Anterior cingulate cortex (tissue), 58 donors: ENCODE data around the gene HOXB13.

Experiments
- DNase-seq, 58 donors: peaks; one replicate each; lab custom pipeline; 2025; lab: John Stamatoyannopoulos, UW

HOXB13 gene

DNA sequence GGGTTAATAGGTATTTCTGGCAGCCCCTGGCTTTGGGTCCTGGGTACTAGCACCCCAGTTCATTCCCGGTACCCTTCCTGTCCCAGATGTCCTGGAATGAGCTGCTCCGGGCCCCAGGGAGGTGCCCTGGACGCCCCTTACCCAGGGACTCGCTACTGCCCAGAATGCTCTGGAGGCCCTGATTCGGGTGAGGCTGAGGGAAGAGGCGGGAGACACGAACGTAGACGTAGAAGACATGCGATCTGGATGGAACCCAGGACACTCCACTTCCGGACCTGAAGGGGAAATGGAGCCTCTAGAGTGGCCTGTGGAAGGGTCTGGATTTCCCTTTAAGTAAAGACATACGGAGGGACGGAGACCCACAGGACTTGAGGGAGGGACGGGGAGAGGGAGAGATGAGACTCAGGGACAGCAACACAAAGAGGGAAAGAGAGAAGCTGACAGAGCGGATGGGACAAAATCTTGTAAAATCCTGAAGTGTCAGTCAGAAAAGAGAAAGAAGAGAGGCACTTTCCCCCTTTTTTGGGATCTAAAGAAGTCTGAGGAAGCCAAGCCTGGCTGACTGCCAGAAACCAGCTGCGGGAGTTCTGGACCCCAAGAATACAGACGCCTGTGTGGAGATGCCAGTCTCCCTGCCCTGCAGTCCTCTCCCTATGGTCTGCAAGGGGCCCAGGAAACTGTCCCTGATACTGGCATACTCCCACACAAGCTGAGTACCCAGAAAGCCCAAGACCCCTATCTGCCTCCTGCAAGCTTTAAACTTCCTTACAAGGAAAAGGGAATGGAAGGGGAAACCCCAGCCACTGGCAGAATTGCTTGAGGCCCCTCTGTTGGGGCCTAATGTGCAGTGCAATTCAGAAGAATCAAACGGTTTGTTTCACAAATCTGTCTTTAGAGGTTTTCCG is 1.0 kb upstream of the HOXB13 start:
- DNase-seq = no peak

DNA sequence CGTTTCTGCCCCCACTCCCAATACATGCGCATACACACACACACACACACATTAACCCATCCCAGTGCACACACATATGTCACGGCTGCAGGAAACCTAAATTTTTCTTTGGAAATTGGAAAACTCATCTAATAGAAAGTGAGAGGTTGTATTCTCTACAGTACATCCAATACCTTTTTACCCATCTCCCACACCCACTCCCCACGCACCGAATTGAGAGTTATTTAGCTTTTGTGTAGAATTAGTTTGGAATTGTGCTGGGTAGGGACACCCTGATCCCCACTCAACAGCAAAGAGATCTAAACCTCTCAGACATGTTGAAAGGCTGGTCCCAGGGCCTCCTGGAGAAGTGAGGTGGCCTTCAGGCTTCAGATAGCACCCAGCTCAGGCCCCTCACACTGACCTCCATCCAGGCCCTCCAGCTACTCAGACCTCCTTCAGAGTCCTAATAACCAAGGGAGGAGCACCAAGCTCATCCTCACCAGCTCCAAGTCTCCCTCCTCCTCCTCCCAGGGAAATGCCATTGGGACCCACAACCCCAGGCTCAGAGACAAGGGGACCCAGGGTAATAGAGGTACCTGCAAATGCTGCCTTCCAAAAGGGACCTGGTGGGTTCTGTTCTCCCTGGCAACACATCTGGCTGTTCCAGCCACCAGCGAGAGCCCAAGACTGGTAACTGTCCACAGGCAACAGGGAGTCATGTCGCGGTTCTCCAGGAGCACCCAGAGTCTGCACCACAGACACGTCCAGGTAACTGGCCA is 955 bp downstream of the HOXB13 start:
- DNase-seq = no peak

DNA sequence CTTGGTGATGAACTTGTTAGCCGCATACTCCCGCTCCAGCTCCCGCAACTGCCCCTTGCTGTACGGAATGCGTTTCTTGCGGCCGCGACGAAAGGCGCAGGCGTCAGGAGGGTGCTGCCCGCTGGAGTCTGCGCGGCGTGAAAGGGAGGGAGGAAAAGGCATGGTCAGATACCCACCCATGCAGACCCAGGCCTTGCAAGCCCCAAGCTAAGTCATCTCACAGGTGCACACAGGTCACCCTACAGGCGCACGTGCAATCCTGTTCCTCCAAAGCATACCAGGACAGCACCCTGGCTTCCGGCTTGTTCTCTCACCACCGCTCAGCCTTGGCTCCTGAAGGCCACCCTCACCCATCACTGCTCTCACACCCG is 1.6 kb downstream of the HOXB13 start:
- DNase-seq = no peak

DNA sequence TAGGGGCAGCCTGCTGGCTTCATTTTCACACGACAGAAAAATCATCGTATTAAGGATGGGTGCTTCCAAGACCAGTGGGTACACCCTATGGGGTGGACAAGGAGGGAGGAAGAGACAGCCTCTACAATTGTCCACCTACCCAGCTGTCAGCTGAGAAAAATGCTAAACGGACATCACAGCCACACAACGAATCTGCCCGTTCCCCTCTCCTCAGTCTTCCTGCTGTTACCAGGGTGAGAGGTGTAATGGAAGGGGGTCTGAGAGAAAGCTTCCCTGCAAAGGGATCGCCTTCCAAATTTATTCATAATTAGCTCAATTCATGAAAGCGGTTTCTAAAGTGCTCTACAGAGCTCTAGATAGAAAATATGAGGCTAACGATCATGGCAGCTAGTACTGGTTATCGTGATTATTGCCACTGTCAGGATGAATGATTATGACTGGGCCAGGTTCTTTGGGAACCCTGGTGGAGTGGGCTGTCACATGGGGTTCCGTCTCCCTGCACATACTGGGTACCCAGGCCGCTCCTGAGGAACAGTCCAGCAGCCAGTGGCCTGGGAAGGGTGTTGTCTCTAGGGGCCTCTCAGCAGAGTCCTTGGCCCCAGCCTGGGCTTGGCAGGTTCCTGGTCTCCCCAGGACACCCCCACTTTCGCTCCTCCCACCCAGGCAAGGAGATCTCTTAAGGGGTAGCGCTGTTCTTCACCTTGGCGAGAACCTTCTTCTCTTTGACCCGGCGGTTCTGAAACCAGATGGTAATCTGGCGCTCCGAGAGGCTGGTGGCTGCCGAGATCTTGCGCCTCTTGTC is 2.2 kb downstream of the HOXB13 start:
- no peak for DNase-seq

DNA sequence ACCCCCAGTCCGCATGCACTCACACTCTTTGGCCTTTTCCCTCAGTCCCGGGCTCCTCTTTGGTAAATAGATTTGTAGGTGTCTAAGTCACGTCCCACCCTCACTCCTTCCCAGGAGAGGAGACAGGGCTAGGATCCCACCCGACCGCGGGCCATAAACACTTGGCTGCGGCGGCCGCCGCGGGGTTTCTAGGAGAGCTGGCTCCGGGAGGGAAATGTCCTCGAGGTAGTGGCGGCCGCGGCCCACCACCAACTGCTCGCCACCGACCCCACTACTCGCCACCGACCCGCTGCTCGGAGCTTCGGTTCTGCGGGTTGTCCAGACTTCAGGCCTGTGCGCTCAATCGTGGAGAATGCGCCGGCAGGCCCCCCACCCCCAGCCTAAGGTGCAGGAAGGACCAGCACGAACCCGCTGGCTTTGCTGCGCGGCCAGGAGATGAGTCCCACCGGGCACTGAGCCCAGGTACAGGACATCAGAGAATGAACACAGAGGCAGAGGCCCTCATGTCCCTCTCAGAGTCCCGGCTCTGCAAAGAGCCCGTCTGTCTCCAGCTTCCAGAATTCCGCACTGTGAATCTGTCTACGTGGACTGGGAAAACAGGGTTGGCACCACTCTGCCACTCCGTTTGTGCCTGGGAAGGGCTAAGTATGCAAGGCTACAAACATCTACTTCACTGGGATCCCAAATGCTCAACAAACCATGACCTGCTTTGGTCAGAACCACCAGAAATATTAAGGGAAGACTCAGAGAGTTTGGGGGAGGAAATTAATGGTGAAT is 3.1 kb downstream of the HOXB13 start:
- no peak for DNase-seq

DNA sequence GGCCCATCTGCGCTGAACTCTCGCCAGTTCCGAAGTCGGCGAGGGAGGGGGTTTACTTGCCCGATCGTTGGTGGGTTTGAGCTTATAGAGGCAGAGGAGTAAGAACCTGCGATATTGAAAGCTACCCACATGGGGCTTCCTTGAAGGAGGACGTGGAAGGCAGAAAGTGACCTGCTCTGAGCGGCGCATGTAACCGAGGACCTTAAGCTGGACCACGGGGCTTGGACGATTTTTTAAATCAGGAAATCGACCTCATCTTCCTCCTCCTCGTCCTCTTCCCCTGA is 3.6 kb downstream of the HOXB13 start:
- DNase-seq = no peak

DNA sequence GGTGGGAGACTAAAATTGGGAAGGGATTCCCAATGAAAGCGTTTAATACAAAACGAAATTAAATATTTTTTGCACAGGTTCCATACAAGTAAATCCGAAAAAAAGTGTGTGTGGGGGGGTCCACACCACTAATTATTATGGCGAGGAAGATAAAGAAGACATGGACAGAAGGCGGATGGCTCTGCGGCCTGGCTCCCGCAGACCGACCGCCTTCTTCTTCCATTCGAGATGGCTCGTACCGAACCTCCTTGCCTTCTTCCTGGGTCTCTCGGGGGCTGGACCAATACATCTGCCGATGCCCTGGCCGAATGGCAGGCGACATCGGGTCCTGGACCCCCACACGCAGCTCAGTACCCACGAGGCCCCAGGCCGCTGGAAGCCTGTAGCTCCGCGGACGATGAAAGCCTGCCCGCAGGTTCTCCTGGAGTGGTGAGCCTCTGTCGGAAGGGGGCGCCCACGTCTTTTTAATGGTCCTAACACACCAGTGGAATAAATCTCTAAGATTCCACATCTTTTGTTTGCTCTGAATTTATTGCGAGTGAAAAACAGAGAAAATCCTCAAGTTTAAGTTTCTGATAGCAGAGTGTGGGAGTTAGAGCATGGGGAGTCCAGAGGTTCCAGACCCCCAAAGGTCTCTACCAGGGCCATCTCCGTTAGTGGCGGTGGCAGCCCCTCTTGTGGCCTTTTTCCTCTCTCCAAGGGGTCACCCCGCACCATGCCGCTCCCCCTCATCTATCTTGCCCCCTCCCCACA is 4.1 kb downstream of the HOXB13 start:
- DNase-seq = peak in 46 of 58 donors; percentile 1 to 73 (median 27)

DNA sequence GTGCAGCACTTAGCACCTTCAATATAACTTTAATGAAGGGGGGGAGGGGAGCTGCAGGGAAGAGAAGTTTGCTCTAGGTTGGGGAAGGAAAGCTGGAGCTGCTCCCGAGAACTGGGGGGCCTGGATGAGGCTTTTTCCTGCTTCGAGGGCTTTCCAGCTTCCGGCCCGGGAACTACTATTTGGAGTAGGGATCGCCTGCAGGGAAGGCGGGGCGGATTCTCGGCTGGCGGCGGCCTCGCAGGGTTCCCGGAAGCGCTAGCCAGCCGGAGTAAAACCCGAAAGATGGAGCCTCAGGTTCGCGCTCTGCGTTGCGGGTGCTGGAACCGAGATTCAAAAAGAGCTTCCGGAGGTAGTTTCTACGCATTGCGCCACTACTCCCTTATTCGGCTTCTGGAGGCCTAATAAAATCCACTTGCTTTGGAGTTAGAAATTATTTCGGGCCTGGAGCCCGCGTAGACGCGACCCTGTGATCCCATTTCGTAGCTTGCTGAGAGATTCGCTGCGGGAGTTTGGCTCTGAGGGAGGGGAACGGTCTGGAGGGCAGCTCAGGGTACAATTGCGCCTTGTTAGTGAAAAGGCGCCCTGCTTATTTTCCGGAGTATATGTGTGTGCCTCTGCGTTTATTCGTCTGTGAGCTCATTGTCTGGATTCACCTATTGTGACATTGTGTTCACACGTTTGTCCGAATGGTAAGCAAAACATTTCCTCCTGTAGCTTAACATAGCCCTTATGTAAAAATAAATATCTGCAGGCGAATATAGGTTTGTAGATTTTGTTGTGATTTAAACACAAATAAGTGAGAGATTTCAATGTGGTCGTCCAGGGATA is 4.9 kb downstream of the HOXB13 start:
- DNase-seq = no peak

DNA sequence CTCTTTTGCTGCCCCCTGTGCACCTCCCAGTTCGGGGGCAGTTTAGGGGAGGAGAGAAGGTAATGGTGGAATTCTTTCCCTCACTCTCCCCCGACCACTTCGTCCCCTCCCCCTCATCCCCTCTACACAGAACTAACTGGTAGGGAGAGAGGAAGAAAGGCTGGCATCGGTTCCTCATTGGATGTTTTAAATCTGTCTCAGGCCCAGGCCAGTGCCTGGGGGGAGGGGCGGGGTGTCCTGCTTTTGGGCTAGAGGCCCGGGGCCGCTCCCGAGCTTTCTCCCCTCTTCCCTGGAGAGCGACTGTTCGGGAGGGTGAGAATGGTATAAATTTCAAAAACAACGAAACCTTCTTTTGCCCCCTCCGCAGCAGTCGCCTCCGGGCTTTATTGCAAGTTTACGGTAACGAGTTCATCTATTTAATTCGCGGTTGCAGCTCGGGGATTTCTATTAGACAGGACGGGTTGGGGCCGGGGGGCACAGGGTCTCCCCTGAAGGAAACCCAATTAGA is 5.6 kb downstream of the HOXB13 start, which contains the start of gene PRAC2:
TSS of gene PRAC2 (plus strand) at position 271 of the 508 bp plus-strand sequence. CDS start 1,226 bp downstream, outside the sequence.
- DNase-seq = peak in 2 of 58 donors; percentile 2 to 5

DNA sequence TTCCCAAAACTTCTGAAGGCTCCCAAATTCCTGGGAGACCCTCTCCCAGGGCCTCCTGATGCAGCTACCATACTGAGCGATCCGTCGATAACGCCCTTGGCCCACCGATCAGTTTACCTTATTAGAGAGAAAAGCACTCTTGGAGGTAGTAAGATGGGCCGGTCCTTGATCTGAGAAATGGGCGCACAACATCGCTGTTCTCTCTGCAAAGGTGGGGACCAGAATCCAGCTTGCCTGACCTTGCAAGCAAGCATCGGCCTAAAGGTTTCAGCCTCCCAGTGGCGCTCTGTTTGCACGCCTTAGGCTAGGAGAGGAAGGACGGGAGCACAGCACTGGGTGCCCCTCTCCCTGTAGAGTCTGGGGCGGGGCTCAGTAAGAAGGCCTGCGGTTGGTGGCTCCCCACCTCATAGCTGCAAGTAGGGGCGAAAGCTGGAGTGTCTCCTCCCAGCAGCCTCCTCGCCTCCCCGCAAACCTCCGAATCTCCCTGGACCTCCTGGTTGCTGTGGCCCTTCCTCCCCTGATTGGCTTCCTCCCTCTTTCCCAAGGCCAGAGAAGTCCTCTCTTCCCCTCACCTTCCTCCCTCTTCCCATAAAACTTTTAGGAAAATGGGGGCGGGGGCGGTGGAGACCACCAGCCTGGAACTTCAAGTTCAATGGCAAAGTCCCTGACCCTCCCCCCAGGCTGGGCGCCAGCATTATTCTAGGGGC is 6.2 kb downstream of the HOXB13 start, which contains the start of gene PRAC1:
TSS of gene PRAC1 (minus strand) at position 318 of the 707 bp plus-strand sequence. CDS start at position 192, 126 bp downstream.
- DNase-seq = no peak

DNA sequence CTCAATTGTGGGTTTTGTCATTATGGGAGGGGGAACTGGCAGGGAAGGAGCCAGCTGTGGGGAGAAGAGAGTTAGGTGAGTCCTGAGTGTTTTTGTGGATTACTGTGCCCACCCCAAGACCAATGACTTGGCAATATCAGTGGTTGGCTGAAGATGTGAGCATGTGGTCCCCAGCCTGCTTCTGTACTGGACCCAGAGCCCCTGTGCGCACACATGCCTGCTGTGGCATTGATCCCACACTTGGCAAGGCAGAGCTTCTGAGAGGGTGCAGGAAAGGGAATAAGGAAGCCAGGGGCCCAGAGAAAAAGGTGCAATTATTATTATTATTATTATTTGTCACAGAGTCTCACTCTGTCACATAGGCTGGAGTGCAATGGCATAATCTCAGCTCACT is 7.5 kb downstream of the HOXB13 start:
- DNase-seq = no peak

DNA sequence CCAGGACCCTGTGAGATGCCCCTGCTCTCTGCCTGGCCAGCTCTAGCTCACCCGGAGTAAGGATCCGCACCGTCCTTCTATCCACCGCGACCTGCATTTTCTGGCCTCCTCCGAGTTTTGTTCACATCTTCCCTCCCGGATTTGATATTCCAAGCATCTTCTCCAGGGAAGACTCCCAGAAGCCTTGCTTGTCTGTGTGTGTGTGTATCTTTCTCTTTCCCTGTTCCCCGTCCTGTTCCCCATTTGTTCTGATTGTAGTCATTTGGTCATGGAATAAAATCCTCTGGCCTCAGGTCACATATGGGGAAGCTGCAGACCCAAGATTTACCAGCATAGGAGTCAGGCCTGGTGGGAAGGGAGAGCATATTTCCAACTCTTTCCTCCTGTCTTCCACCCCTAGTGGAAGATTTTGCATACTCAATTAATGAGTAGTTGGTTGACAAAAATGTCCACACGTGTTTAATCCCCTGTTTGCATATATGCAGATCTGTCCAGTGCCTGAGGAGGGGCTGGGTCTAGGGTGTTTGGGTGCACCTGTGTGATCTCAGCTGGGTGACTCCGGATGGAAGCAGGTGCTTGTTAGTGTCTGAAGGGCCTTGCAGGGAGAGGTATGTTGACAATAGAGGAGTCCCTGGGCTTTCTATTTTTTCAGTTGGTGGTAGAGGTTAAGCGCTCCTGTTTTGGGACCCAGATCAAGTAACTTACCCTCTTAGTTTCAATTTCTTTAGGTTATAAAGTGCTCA is 8.1 kb downstream of the HOXB13 start:
- DNase-seq = no peak

DNA sequence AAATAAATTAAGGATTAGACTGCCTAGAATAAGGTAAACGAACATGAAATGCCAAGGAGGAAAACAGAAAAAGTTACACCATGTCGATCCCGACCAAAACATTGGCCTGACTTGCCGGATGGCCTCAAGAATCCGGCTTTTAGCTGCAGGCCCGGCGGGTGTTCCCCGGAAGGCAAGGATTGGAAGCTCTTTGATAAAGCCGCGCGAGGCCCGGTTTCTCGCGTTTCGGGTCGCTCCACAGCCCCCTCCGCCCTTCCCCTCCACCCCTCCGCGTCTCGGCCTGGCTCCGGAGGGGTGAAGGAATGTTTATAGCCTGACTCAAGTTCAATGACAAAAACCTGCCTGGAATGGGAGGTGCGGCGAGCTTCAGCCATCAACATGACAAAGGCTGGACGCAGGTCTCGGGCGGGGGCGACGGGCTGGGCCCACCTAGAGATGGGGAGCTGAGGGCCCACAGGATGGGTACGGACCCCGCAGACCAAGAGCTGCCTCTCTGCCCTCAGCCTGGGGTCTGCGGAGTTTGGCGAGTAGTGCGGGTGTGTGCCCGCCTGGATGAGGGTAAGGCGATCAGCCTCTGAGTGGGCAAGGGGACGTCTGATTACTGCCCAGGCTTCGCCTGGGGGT is 8.8 kb downstream of the HOXB13 start:
- DNase-seq = no peak

DNA sequence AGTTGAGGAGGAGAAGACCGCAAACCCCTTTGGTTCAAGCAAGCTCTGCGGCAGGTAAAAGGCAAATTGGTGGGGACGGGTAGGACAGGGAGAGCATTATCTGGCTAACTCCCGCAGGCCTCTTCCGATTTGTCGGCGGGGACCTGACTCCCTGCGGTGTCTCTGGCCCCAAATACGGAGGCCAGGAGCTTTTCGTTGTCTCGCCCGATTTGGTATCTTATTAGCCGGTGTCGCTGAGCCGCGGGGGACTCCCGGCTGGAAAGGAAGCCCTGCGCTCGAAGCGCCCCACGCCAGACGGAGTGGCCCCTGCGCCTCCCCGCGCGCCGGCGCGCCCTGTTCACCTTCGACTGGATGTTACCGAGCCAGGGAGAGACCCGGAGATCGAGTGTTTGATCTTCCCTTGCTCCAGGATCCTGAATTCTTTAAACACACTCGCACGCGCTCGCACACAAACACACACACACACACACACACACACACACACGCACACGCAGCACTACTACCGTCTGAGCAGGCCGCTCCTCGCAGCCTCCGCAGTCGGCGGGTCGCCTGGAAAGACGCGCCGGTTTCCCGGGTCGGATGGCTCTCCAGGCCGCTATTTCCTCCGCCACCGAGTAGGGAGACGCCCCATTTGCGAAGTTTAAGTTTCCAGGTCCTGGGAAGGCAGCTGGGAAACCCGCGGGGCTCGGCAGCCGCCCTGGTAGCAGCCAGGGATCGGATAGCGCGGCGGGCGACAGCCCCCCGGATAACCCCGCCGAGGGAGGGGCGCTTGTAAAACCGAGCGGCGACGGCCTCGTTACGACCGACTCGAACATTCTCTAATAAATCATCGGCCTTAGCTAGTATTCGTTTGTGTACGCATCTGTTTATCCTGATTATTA is 9.5 kb downstream of the HOXB13 start:
- DNase-seq = no peak

DNA sequence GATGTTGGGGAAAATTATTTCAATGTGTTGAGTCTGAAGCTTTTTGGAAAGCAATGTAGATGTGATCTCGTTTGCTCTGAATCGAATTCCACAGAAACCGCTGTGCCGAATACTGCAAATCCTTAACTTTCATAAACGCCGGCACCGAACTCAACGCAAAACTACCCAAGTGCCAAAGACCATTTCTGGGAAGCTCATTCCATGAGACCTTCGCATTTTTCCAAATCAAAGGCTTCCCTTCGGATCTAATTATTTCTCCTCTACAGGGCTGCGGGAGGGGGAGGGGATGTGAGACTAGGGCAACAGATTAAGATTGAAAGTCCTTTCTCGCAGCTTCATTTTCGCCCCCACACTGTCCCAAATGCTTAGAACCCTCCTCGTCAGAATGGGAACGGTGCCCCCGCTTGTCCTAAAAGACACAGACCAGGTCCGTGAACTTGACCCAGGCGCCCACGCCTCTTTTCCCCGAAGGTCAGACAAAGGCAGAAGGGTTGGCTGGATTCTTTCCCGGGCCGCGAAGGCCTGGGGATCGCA is 10.3 kb downstream of the HOXB13 start:
- DNase-seq = no peak
